Measurements from ENCODE around the gene PARD3.

The PARD3 gene

GRCh38 chr10:34580214-34580613 is 234.9 kb downstream of the PARD3 start:
- DNase-seq (ENCODE audit: low read depth) = no peak

GRCh38 chr10:34578468-34578867 is 236.6 kb downstream of the PARD3 start:
- no peak for DNase-seq (ENCODE audit: low read depth)

GRCh38 chr10:34576797-34577196 is 238.3 kb downstream of the PARD3 start:
- DNase-seq (ENCODE audit: low read depth) = no peak

GRCh38 chr10:34575882-34576281 is 239.2 kb downstream of the PARD3 start:
- DNase-seq (ENCODE audit: low read depth) = no peak

GRCh38 chr10:34574353-34574934 is 240.7 kb downstream of the PARD3 start:
- no peak for DNase-seq (ENCODE audit: low read depth)

GRCh38 chr10:34570887-34571286 is 244.2 kb downstream of the PARD3 start:
- DNase-seq (ENCODE audit: low read depth) = no peak

- DNase-seq (ENCODE audit: low read depth) = no peak
Measured at GRCh38 chr10:34567659-34568253, 247.3 kb downstream of the PARD3 start.

- DNase-seq (ENCODE audit: low read depth) = no peak
Measured at GRCh38 chr10:34565934-34566333, 249.2 kb downstream of the PARD3 start.

GRCh38 chr10:34558093-34558583 is 257.0 kb downstream of the PARD3 start:
- no peak for DNase-seq (ENCODE audit: low read depth)

- DNase-seq (ENCODE audit: low read depth) = no peak
Measured at GRCh38 chr10:34557173-34557572, 257.9 kb downstream of the PARD3 start.

GRCh38 chr10:34555653-34556052 is 259.4 kb downstream of the PARD3 start:
- no peak for DNase-seq (ENCODE audit: low read depth)

- no peak for DNase-seq (ENCODE audit: low read depth)
Measured at GRCh38 chr10:34553747-34554146, 261.3 kb downstream of the PARD3 start.

GRCh38 chr10:34551295-34551694 is 263.8 kb downstream of the PARD3 start:
- no peak for DNase-seq (ENCODE audit: low read depth)

- DNase-seq (ENCODE audit: low read depth) = no peak
Measured at GRCh38 chr10:34549953-34550352, 265.1 kb downstream of the PARD3 start.

- DNase-seq (ENCODE audit: low read depth) = no peak
Measured at GRCh38 chr10:34549001-34549400, 266.1 kb downstream of the PARD3 start.

- DNase-seq (ENCODE audit: low read depth) = no peak
Measured at GRCh38 chr10:34548466-34548865, 266.6 kb downstream of the PARD3 start.

GRCh38 chr10:34547695-34548094 is 267.4 kb downstream of the PARD3 start:
- DNase-seq (ENCODE audit: low read depth) = no peak

- no peak for DNase-seq (ENCODE audit: low read depth)
Measured at GRCh38 chr10:34547291-34547690, 267.8 kb downstream of the PARD3 start.

- no peak for DNase-seq (ENCODE audit: low read depth)
Measured at GRCh38 chr10:34544400-34544799, 270.7 kb downstream of the PARD3 start.

- DNase-seq (ENCODE audit: low read depth) = no peak
Measured at GRCh38 chr10:34543716-34544115, 271.4 kb downstream of the PARD3 start.

GRCh38 chr10:34540492-34540891 is 274.6 kb downstream of the PARD3 start:
- no peak for DNase-seq (ENCODE audit: low read depth)

- DNase-seq (ENCODE audit: low read depth) = no peak
Measured at GRCh38 chr10:34539533-34540315, 275.4 kb downstream of the PARD3 start.

GRCh38 chr10:34538281-34538829 is 276.7 kb downstream of the PARD3 start:
- no peak for DNase-seq (ENCODE audit: low read depth)
